ENCODE results near the gene ISG20L2.

- TF ChIP-seq, protein P1, sequence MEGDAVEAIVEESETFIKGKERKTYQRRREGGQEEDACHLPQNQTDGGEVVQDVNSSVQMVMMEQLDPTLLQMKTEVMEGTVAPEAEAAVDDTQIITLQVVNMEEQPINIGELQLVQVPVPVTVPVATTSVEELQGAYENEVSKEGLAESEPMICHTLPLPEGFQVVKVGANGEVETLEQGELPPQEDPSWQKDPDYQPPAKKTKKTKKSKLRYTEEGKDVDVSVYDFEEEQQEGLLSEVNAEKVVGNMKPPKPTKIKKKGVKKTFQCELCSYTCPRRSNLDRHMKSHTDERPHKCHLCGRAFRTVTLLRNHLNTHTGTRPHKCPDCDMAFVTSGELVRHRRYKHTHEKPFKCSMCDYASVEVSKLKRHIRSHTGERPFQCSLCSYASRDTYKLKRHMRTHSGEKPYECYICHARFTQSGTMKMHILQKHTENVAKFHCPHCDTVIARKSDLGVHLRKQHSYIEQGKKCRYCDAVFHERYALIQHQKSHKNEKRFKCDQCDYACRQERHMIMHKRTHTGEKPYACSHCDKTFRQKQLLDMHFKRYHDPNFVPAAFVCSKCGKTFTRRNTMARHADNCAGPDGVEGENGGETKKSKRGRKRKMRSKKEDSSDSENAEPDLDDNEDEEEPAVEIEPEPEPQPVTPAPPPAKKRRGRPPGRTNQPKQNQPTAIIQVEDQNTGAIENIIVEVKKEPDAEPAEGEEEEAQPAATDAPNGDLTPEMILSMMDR (conservative IDR thresholded peaks at IDR 0.05): no peak
- TF ChIP-seq EZH2 (IDR thresholded peaks at IDR 0.05; ENCODE audit: low read depth): no peak
These were observed 21.7 kb upstream of the ISG20L2 start for GRCh38 chr1:156750191-156750672.
